GM20000 (cell line): Measurements from ENCODE around the gene ERI2.

Source experiments
- DNase-seq: peaks from one replicate; pipeline ENCODE4 v3.0.0; 2012; ENCODE audit warnings: low spot score
- TF ChIP-seq, protein P1 (sequence below): IDR thresholded peaks from 2 replicates; pipeline ENCODE4 v1.5.1; 2012; ENCODE audit warnings: mild to moderate bottlenecking, control low read depth; ENCODE audit errors: extremely low read depth, missing control alignments

Gene ERI2

DNA sequence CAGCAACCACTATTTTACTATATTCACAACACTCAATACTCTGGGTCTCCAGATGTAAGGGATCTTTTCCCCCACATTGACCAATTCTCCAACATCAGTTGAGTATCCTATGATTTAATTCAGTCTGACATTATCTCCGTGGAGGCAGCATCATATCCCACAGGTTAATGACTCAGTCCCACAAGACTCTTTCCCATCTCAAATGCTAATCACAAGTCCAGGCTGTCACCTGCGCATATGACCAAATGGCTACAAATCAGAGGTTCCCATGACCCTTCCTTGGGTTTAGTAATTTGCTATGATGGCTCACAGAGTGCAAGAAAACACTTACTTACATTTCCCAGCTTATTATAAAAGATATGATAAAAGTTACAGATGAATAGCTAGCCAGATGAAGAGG is 23.8 kb downstream of the ERI2 start:
- TF ChIP-seq, protein P1, sequence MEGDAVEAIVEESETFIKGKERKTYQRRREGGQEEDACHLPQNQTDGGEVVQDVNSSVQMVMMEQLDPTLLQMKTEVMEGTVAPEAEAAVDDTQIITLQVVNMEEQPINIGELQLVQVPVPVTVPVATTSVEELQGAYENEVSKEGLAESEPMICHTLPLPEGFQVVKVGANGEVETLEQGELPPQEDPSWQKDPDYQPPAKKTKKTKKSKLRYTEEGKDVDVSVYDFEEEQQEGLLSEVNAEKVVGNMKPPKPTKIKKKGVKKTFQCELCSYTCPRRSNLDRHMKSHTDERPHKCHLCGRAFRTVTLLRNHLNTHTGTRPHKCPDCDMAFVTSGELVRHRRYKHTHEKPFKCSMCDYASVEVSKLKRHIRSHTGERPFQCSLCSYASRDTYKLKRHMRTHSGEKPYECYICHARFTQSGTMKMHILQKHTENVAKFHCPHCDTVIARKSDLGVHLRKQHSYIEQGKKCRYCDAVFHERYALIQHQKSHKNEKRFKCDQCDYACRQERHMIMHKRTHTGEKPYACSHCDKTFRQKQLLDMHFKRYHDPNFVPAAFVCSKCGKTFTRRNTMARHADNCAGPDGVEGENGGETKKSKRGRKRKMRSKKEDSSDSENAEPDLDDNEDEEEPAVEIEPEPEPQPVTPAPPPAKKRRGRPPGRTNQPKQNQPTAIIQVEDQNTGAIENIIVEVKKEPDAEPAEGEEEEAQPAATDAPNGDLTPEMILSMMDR: no peak
- DNase-seq: no peak

- DNase-seq: no peak
- TF ChIP-seq, protein P1: no peak
Observed at GRCh38 chr16:20781697-20782096, 24.6 kb downstream of the ERI2 start.

GRCh38 chr16:20774703-20775362 is 31.4 kb downstream of the ERI2 start:
- TF ChIP-seq, protein P1: peak; percentile 85
- DNase-seq: peak; percentile 49

GRCh38 chr16:20773679-20774078 is 32.6 kb downstream of the ERI2 start:
- TF ChIP-seq, protein P1: no peak
- no peak for DNase-seq

DNA sequence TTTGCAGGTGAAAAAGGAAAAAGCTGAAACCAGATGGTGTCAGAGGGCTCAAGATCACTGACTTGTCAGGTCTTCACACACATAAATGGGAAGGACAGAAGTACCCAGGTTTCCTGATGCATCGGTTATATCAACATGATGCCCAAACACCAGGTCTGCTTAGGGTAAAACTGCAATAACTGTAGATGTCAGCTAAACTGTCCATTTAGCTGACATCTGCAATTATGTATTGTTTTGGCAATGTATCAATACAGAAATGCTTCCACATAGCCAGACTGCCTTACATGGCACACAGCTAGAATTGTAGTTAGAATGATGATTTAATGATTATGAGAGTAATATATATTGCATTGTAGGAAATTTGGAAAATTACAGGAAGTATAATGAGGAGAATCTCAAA is 37.5 kb downstream of the ERI2 start:
- TF ChIP-seq, protein P1: no peak
- no peak for DNase-seq

GRCh38 chr16:20768121-20768520 is 38.2 kb downstream of the ERI2 start:
- DNase-seq: no peak
- TF ChIP-seq, protein P1: no peak

DNA sequence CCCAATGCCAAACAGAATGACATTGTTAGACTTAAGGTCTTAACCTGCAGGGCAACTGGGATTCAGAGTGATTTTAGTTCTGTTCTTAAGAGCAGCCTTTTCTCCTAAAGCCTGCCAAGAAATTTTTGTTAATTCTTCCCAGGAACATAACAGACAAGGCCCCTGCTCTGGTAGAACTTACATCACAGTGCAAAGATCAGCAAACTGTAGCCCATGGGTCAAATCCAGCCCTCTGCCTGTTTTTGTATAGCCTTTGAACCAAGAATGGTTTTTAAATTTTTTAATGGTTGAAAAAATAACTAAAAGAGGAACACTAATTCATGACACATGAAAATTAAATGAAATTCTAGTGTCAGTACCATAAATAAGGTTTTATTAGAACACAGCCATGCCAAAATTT is 38.7 kb downstream of the ERI2 start:
- no peak for DNase-seq
- TF ChIP-seq, protein P1: no peak
